K562 (cell line): ENCODE measurements around the gene LASP1. TPM values are rescaled to one million over a fixed set of nuclear protein-coding genes. Genes with fewer than 3 reads are reported as not detected.

Experiments used
- ATAC-seq: fragments of 200-7000 bp; cut with Tn5 transposase; 3 replicates; pipeline ENCODE4 v1.9.1; 2020; ENCODE audit warnings: moderate library complexity
- BruUV-seq: library from RNA; stranded (reverse); fragments of 400-500 nt; replicated peaks from 2 replicates; lab custom pipeline; 2021; lab: Mats Ljungman, UMichigan
- CTCF ChIA-PET: fragments of 300-600 bp; formaldehyde crosslinking; extraction: SDS; loops from one replicate; lab custom pipeline; 2021; ENCODE audit warnings: low intra/inter-chr PET ratio; lab: Yijun Ruan, JAX
- POLR2A ChIA-PET: fragments of 300-600, 350-650 bp; sonication (Branson Sonifier 250); formaldehyde crosslinking; extraction: SDS; loops from one replicate; lab custom pipeline; 2021; ENCODE audit warnings: antibody characterized with exemption, inconsistent platforms; lab: Yijun Ruan, JAX
- DNase-seq, 4 experiments: peaks; one replicate each; pipeline versions ENCODE4 v3.0.0 to v3.0.0-alpha.2; 2011 to 2018; ENCODE audit warnings: low spot score in 3 of 4, mixed read lengths in 3 of 4; ENCODE audit errors: extremely low read depth in 1 of 4
- FAIRE-seq: peaks from 2 replicates; lab custom pipeline; 2011; peaks lifted over from hg19 to GRCh38; lab: Jason Lieb, UNC
- H2AFZ ChIP-seq: 2 replicates; pipeline ENCODE4 v1.6.0; 2011; ENCODE audit warnings: low read depth, low read length, control low read depth, inconsistent platforms
- H3K27ac ChIP-seq: fragments of 200-600 bp; 3 replicates; pipeline ENCODE4 v1.8.0; 2011; ENCODE audit warnings: low read depth, mild to moderate bottlenecking, control low read depth, inconsistent platforms, low read length, moderate library complexity, mixed read lengths; ENCODE audit errors: extremely low read depth
- H3K27me3 ChIP-seq, 2 experiments: fragments of 300-600 bp in 1 of 2; 2 replicates in 1 of 2; 3 replicates in 1 of 2; pipeline versions ENCODE4 v1.6.0 to v1.8.0; 2011; ENCODE audit warnings: inconsistent platforms in 2 of 2, low read length in 2 of 2, mild to moderate bottlenecking in 1 of 2, mixed read lengths in 1 of 2, moderate library complexity in 1 of 2; ENCODE audit not compliant: control insufficient read depth in 2 of 2, insufficient read depth in 2 of 2
- H3K36me3 ChIP-seq: fragments of 300-600 bp; 3 replicates; pipeline ENCODE4 v1.8.0; 2011; ENCODE audit warnings: mild to moderate bottlenecking, low read length, inconsistent platforms; ENCODE audit not compliant: control insufficient read depth, insufficient read depth
- H3K4me1 ChIP-seq, 2 experiments: fragments of 200-600 bp in 1 of 2; replicated peaks in 1 of 2; 2 replicates in 1 of 2; 3 replicates in 1 of 2; pipeline versions ENCODE4 v1.5.1 to v1.8.0; 2011; ENCODE audit warnings: inconsistent platforms in 2 of 2, low read length in 2 of 2, mild to moderate bottlenecking in 1 of 2, mixed read lengths in 1 of 2, moderate library complexity in 1 of 2; ENCODE audit not compliant: control insufficient read depth in 2 of 2, insufficient read depth in 2 of 2
- H3K4me2 ChIP-seq: 2 replicates; pipeline ENCODE4 v1.6.1; 2011; ENCODE audit warnings: low read length, control low read depth, inconsistent platforms, mixed read lengths; ENCODE audit not compliant: insufficient read depth
- H3K4me3 ChIP-seq: fragments of 200-600 bp; sonication (generic), shearing (Covaris generic); 2 replicates; pipeline ENCODE4 v1.5.1; 2016; ENCODE audit warnings: control low read depth, inconsistent platforms
- H3K79me2 ChIP-seq: fragments of 200-600 bp; 3 replicates; pipeline ENCODE4 v1.8.0; 2011; ENCODE audit warnings: low read length, inconsistent platforms; ENCODE audit not compliant: control insufficient read depth, insufficient read depth
- H3K9ac ChIP-seq, 2 experiments: 2 replicates each; pipeline versions ENCODE4 v1.6.0 to v1.6.1; 2011; ENCODE audit warnings: low read depth in 2 of 2, low read length in 2 of 2, control low read depth in 1 of 2, inconsistent platforms in 1 of 2, mild to moderate bottlenecking in 1 of 2, mixed read lengths in 1 of 2; ENCODE audit not compliant: insufficient read depth in 1 of 2
- H3K9me1 ChIP-seq: one replicate; pipeline ENCODE4 v1.6.0; 2011; ENCODE audit warnings: inconsistent platforms, mild to moderate bottlenecking, low read length, moderate library complexity; ENCODE audit not compliant: control insufficient read depth, insufficient read depth
- H3K9me3 ChIP-seq: replicated peaks from 2 replicates; pipeline ENCODE4 v1.5.1; 2011; ENCODE audit warnings: low read depth, low read length, inconsistent platforms; ENCODE audit not compliant: control insufficient read depth, insufficient read depth
- H4K20me1 ChIP-seq: replicated peaks from 2 replicates; pipeline ENCODE4 v1.6.1; 2011; ENCODE audit warnings: low read length, inconsistent platforms, mixed read lengths; ENCODE audit not compliant: control insufficient read depth, insufficient read depth
- CBX2 ChIP-seq: fragments of 200-600 bp; sonication (generic); IDR thresholded peaks from one replicate; pipeline ENCODE4 v1.6.1; 2012; ENCODE audit warnings: mild to moderate bottlenecking, low read length, inconsistent platforms; ENCODE audit not compliant: insufficient read depth, poor library complexity, severe bottlenecking
- CHCHD3 ChIP-seq: fragments of 250-450 bp; sonication (Bioruptor Pico); IDR thresholded peaks from 2 replicates; pipeline ENCODE4 v2.1.2; 2022; ENCODE audit warnings: mild to moderate bottlenecking
- DIDO1 ChIP-seq: fragments of 450-650 bp; IDR thresholded peaks from 2 replicates; pipeline ENCODE4 v1.6.1; 2016; ENCODE audit warnings: low read depth, missing biosample characterization, missing genetic modification characterization
- FOXJ2 ChIP-seq: fragments of 200-800 bp; sonication (Bioruptor generic); IDR thresholded peaks from 2 replicates; pipeline ENCODE4 v1.6.1; 2016; ENCODE audit warnings: missing genetic modification characterization, missing compliant biosample characterization
- HMG20B ChIP-seq: fragments of 250-450 bp; sonication (Bioruptor Pico); IDR thresholded peaks from 2 replicates; pipeline ENCODE4 v1.5.0; 2021; ENCODE audit warnings: mild to moderate bottlenecking
- NKRF ChIP-seq: fragments of 450-650 bp; IDR thresholded peaks from 2 replicates; pipeline ENCODE4 v1.6.1; 2016; ENCODE audit warnings: borderline replicate concordance
- PKNOX1 ChIP-seq: fragments of 450-650 bp; IDR thresholded peaks from 2 replicates; pipeline ENCODE4 v1.6.1; 2016
- SREBF2 ChIP-seq: sonication (generic); formaldehyde crosslinking; IDR thresholded peaks from 2 replicates; pipeline ENCODE4 v1.4.0; 2020; ENCODE audit warnings: mild to moderate bottlenecking, missing genetic modification reagents
- STAT6 ChIP-seq: sonication (generic); formaldehyde crosslinking; IDR thresholded peaks from 2 replicates; pipeline ENCODE4 v1.8.1; 2023; ENCODE audit warnings: mild to moderate bottlenecking, missing genetic modification reagents
- TAF7 ChIP-seq: fragments of 450-650 bp; IDR thresholded peaks from 2 replicates; pipeline ENCODE4 v1.6.1; 2016; ENCODE audit warnings: missing genetic modification characterization, missing compliant biosample characterization
- ZNF277 ChIP-seq: fragments of 250-450 bp; sonication (Bioruptor Pico); IDR thresholded peaks from 2 replicates; pipeline ENCODE4 v1.8.0; 2022; ENCODE audit warnings: inconsistent platforms, mild to moderate bottlenecking, moderate library complexity, borderline replicate concordance
- WGBS: fragments of 100-300 bp; shearing (Covaris generic); methylation state at CpG from one replicate; pipeline ENCODE4 v1.1.6; 2016; ENCODE audit warnings: low coverage, mixed read lengths; ENCODE audit not compliant: insufficient coverage; ENCODE audit errors: missing lambda C conversion rate; 5-methylcytosine and 5-hydroxymethylcytosine counted together
- in situ Hi-C: fragments of 300-500 bp; cut with MboI; formaldehyde crosslinking; loops from 4 replicates; pipeline ENCODE4 v1.15.0; 2018; ENCODE audit warnings: inconsistent platforms, mixed read lengths
- intact Hi-C: fragments of 100-400 bp; cut with micrococcal nuclease; formaldehyde crosslinking; loops from 2 replicates; pipeline ENCODE4 v1.14.2; 2022
- polyA plus RNA-seq, 8 experiments: library from polyadenylated mRNA; depleted of rRNA in 4 of 8; stranded (reverse) in 5 of 8; unstranded in 3 of 8; fragments of >200 nt; fragmentation: Nextera tagmentation in 2 of 8; fragmentation: Illumina TruSeq in 1 of 8; extraction: Ambion mirVana in 2 of 8; extraction: Trizol in 1 of 8; gene quantifications; 2 replicates each; pipeline versions ENCODE4 v1.2.1 to v1.2.3, GENCODE V29; 2011 to 2014; ENCODE audit warnings: inconsistent platforms in 1 of 8, missing spikeins in 1 of 8
- total RNA-seq, 7 experiments: library from RNA; depleted of rRNA in 6 of 7; stranded (reverse); fragments of >200 nt in 6 of 7; fragmentation: Illumina TruSeq in 2 of 7; extraction: Trizol in 2 of 7; gene quantifications; 2 replicates each; pipeline versions ENCODE4 v1.2.1 to v1.2.3, GENCODE V29; 2011 to 2021; ENCODE audit warnings: low replicate concordance in 1 of 7

Gene LASP1
- total and polyA plus RNA-seq, 9 of the 15 experiments (the other 6 are each of a cell fraction or from before 2014, with no cell fraction given): 23.0 to 125 (median 55.3) TPM

DNA sequence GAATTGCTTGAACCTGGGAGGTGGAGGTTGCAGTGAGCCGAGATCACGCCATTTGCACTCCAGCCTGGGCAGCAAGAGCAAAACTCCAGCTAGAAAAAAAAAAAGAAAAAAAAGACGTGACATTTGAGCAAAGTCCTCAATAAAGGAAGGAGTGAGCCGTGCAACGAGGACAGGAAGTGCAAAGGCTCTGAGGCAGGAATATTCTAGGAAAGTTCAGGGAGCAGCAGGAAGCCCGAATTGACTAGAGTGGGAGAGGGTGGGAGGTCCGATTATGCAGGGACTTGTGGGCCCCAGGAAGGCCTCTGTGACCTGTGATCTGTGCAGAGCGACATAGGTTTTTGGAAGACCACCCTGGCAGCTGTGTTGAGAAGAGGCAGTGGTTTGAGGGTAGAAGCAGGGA is 46.9 kb downstream of the LASP1 start:
- Histone ChIP-seq H2AFZ (no peak overlapping the region), H3K9me3 (no peaks in the 10 kb centered on the region), H3K9me1 (no peaks in the 10 kb centered on the region), H3K27ac (no peak overlapping the region), H3K4me3 (no peak overlapping the region), H3K9ac (no peak overlapping the region), H3K36me3 (peaks cover 79% of the 10 kb centered on the region; the same call in 1 of the 3 replicates), H3K79me2 (no peaks in the 10 kb centered on the region), H3K4me1 (peaks cover 0 to 14% of the 10 kb centered on the region in 2 experiments; a peak in 1 of 5 replicates), H3K27me3 (no peaks in the 10 kb centered on the region), H3K4me2 (no peak overlapping the region), H4K20me1 (peaks cover 5% of the 10 kb centered on the region; the same call in 1 of the 2 replicates)
- FAIRE-seq (no peak), ATAC-seq (no peak), DNase-seq (no peak)
- intact Hi-C loops (no loop called here), in situ Hi-C loops (no loop called here)
- no peak for TF ChIP-seq TAF7
- TF ChIP-seq PKNOX1: no peak
- TF ChIP-seq HMG20B (CRISPR knock-in tag): no peak
- TF ChIP-seq CBX2: no peak
- TF ChIP-seq STAT6 (CRISPR knock-in tag): no peak
- TF ChIP-seq NKRF: no peak
- TF ChIP-seq DIDO1 (tag): no peak
- TF ChIP-seq ZNF277 (CRISPR knock-in tag): no peak
- TF ChIP-seq SREBF2 (CRISPR knock-in tag): no peak
- TF ChIP-seq FOXJ2 (tag): no peak
- TF ChIP-seq CHCHD3 (CRISPR knock-in tag): no peak
- CTCF ChIA-PET: interaction anchor here (1.2 kb wide), 1 partner anchor 67 kb away, joined by 3 read pairs; no protein-coding TSS in a partner anchor
- WGBS: 72% methylated on average over 8 of the region's 8 CpGs
- POLR2A ChIA-PET: interaction anchor here (2.2 kb wide), 1 partner anchor 10 kb away, joined by 8 read pairs; no protein-coding TSS in a partner anchor
- no TSS peak for BruUV-seq
